ENCODE results near the gene AR.

- TF ChIP-seq YY1 (IDR thresholded peaks at IDR 0.05; ENCODE audit: low read depth, low read length) = no peak
- no peak for TF ChIP-seq EZH2 (IDR thresholded peaks at IDR 0.05; ENCODE audit: low read depth, low read length, severe bottlenecking)
- TF ChIP-seq ASH2L (IDR thresholded peaks at IDR 0.05; ENCODE audit: low read length) = no peak
- no peak for TF ChIP-seq CTCF (IDR thresholded peaks at IDR 0.05; ENCODE audit: control extremely low read depth in 1 of 3, insufficient read depth in 1 of 3, low read depth in 1 of 3, low read length in 3 of 3)
- TF ChIP-seq CHD1 (IDR thresholded peaks at IDR 0.05; ENCODE audit: low read depth, low read length) = no peak
- TF ChIP-seq POLR2A (IDR thresholded peaks at IDR 0.05; ENCODE audit: control extremely low read depth in 1 of 2, low read depth in 2 of 2, low read length in 2 of 2) = no peak
- TF ChIP-seq SIX5 (IDR thresholded peaks at IDR 0.05; ENCODE audit: low read depth, low read length) = no peak
- no peak for TF ChIP-seq TBP (IDR thresholded peaks at IDR 0.05; ENCODE audit: low read depth, low read length)
These were observed 23.1 kb upstream of the AR start for GRCh38 chrX:67520671-67521070.

Measured in H1 (cell line).